ENCODE data around the gene HMGB1.
"Not testable (repeated sequence)": the region's sequence is repeated elsewhere in the genome, so short reads cannot be mapped to it uniquely, and the experiment has no call there.

HMGB1 gene

DNA sequence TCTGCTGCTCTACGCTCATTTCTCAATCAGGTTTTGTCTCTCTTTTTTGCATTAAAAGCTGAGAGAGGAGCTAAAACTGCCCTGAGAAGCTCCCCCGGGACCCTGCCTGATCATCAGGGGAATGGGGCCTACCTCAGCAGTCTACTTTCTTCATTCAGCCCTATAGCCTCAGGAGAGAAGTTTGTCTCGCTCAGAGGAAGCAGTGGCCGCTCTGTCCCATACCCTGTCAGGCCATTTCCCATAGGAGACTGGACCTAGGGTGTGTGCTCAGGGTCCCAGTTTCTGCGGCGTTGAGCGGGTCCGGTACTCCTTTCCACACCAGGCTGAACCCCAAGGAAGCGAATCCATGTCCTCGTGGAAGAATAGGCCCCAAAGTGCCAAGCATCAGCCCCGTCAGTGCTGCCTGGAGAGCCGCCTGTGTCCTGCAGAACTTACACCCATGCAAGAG, 21.8 kb downstream of the HMGB1 start:
- Histone ChIP-seq H3K36me3 (ENCODE audit: control insufficient read depth, low read depth, low read length) (no peaks in the 10 kb centered on the region), H3K27me3 (ENCODE audit: control insufficient read depth, insufficient read depth, low read length) (no peaks in the 10 kb centered on the region), H3K27ac (ENCODE audit: low read length) (no peak overlapping the region), H3K4me1 (ENCODE audit: control insufficient read depth, low read depth, low read length) (peaks cover 13% of the 10 kb centered on the region), H3K4me3 (ENCODE audit: low read length) (no peak overlapping the region), H3K9me3 (ENCODE audit: control insufficient read depth, low read depth, low read length) (no peaks in the 10 kb centered on the region), H3K9ac (ENCODE audit: low read length) (no peak overlapping the region)

DNA sequence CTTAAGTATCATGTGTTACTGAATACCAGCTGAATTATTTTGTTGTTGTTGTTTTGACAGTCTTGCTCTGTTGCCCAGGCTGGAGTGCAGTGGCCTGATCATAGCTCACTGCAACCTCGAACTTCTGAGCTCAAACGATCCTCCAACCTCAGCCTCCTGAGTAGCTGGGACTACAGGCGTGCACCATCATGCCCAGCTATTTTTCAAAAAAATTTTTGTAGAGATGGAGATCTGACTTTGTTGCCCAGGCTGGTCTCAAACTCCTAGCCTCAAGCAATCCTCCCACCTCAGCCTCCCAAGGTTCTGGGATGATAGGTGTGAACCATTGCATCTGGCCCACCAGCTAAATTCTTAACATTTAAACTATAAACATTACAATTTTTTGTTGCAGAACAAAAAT, 22.2 kb downstream of the HMGB1 start:
- H3K9me3 ChIP-seq (ENCODE audit: control insufficient read depth, low read depth, low read length); H3K36me3 ChIP-seq (ENCODE audit: control insufficient read depth, low read depth, low read length); H3K4me3 ChIP-seq (ENCODE audit: low read length); H3K27ac ChIP-seq (ENCODE audit: low read length); H3K27me3 ChIP-seq (ENCODE audit: control insufficient read depth, insufficient read depth, low read length); H3K9ac ChIP-seq (ENCODE audit: low read length): not testable (repeated sequence)
- H3K4me1 ChIP-seq (ENCODE audit: control insufficient read depth, low read depth, low read length), result peaks cover 13% of the 10 kb centered on the region

DNA sequence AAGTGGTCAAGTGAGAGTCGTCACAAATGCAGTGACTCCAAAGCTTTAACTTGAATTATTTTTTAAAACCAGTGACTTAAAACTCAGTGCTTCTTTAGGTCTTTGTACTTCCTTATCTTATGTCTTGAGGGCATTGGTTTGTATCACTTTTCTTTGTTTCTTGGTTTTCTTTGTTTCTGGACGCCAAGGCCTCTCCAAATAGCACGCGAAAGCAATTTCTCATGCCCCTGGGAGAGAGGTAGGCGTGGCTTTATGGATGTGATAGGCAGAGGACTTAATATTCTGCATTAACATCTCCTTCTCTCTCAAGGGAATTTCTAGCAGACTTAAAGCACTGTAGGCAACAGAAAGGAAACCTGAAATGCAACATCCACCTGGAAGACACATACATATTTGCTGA, 22.8 kb downstream of the HMGB1 start:
- H3K9ac ChIP-seq (ENCODE audit: low read length), result no peak overlapping the region
- no peak overlapping the region for H3K27ac ChIP-seq (ENCODE audit: low read length)
- no peaks in the 10 kb centered on the region for H3K36me3 ChIP-seq (ENCODE audit: control insufficient read depth, low read depth, low read length)
- H3K4me1 ChIP-seq (ENCODE audit: control insufficient read depth, low read depth, low read length), result peaks cover 13% of the 10 kb centered on the region
- H3K27me3 ChIP-seq (ENCODE audit: control insufficient read depth, insufficient read depth, low read length), result no peaks in the 10 kb centered on the region
- H3K9me3 ChIP-seq (ENCODE audit: control insufficient read depth, low read depth, low read length), result no peaks in the 10 kb centered on the region
- H3K4me3 ChIP-seq (ENCODE audit: low read length), result no peak overlapping the region

GRCh38 chr13:30440910-30441703, 24.6 kb downstream of the HMGB1 start:
- peaks cover 8% of the 10 kb centered on the region for H3K4me1 ChIP-seq (ENCODE audit: control insufficient read depth, low read depth, low read length)
- no peaks in the 10 kb centered on the region for H3K27me3 ChIP-seq (ENCODE audit: control insufficient read depth, insufficient read depth, low read length)
- H3K36me3 ChIP-seq (ENCODE audit: control insufficient read depth, low read depth, low read length), result no peaks in the 10 kb centered on the region
- H3K27ac ChIP-seq (ENCODE audit: low read length), result no peak overlapping the region
- H3K4me3 ChIP-seq (ENCODE audit: low read length), result no peak overlapping the region
- no peak overlapping the region for H3K9ac ChIP-seq (ENCODE audit: low read length)
- H3K9me3 ChIP-seq (ENCODE audit: control insufficient read depth, low read depth, low read length), result no peaks in the 10 kb centered on the region

DNA sequence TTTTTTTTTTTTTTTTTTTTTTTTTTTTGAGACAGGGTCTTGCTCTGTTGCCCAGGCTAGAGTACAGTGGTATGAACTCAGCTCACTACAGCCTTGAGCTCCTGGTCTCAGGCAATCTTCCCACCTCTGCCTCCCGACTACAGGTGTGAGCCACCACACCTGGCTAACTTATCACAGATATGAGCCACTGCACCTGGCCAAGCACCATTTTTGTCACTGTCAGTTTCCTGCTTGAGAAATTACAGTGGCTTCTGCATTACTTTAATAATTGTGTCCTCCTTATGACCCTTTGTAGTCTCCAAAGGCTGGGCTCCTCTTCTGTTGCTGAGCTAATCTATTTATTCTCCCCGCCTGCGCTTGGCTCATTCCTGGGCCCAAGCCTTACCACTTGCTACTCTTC, 27.4 kb downstream of the HMGB1 start:
- Histone ChIP-seq H3K27me3 (ENCODE audit: control insufficient read depth, insufficient read depth, low read length) (no peaks in the 10 kb centered on the region), H3K9ac (ENCODE audit: low read length) (no peak overlapping the region), H3K9me3 (ENCODE audit: control insufficient read depth, low read depth, low read length) (no peaks in the 10 kb centered on the region), H3K4me3 (ENCODE audit: low read length) (no peak overlapping the region), H3K27ac (ENCODE audit: low read length) (no peak overlapping the region), H3K4me1 (ENCODE audit: control insufficient read depth, low read depth, low read length) (no peaks in the 10 kb centered on the region), H3K36me3 (ENCODE audit: control insufficient read depth, low read depth, low read length) (no peaks in the 10 kb centered on the region)

- H3K4me1 ChIP-seq (ENCODE audit: control insufficient read depth, low read depth, low read length), result no peaks in the 10 kb centered on the region
Observed at GRCh38 chr13:30437177-30437576, 28.6 kb downstream of the HMGB1 start.

DNA sequence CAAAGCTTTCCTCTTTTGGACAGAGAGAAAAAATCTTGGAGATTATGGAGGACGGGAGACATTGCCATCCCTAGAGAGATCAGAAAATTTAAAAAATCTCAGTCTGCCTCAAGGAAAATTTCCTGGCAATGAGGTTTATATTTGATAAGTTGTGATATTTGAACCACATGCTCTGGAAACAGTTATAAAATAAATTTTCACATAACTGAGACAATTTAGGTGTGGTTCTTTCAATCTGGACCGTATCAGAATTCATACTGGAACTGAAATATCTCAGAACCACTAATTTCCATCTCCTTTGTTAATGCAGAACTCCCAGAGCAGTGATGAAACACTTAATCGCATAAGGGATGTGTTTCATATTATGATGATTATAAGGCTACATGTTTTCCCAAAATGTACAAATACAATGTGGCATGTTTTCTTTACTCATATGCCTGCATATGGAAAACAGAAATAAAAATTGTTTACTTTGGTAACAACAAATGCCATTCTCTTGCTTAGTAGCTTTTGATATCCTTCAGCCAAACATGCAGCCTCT, 29.8 kb downstream of the HMGB1 start:
- no peaks in the 10 kb centered on the region for H3K4me1 ChIP-seq (ENCODE audit: control insufficient read depth, low read depth, low read length)
- no peak overlapping the region for H3K4me3 ChIP-seq (ENCODE audit: low read length)
- H3K9ac ChIP-seq (ENCODE audit: low read length), result no peak overlapping the region
- H3K27me3 ChIP-seq (ENCODE audit: control insufficient read depth, insufficient read depth, low read length), result no peaks in the 10 kb centered on the region
- no peak overlapping the region for H3K27ac ChIP-seq (ENCODE audit: low read length)
- H3K9me3 ChIP-seq (ENCODE audit: control insufficient read depth, low read depth, low read length), result no peaks in the 10 kb centered on the region
- no peaks in the 10 kb centered on the region for H3K36me3 ChIP-seq (ENCODE audit: control insufficient read depth, low read depth, low read length)

More at GRCh38 chr13:30437177-30437576, 28.6 kb downstream of the HMGB1 start:
- H3K9ac ChIP-seq (ENCODE audit: low read length), result no peak overlapping the region
- no peaks in the 10 kb centered on the region for H3K27me3 ChIP-seq (ENCODE audit: control insufficient read depth, insufficient read depth, low read length)
- no peak overlapping the region for H3K27ac ChIP-seq (ENCODE audit: low read length)
- no peak overlapping the region for H3K4me3 ChIP-seq (ENCODE audit: low read length)
- H3K36me3 ChIP-seq (ENCODE audit: control insufficient read depth, low read depth, low read length), result no peaks in the 10 kb centered on the region
- H3K9me3 ChIP-seq (ENCODE audit: control insufficient read depth, low read depth, low read length), result no peaks in the 10 kb centered on the region

- Histone ChIP-seq H3K9ac (ENCODE audit: low read length) (no peak overlapping the region), H3K4me1 (ENCODE audit: control insufficient read depth, low read depth, low read length) (no peaks in the 10 kb centered on the region), H3K9me3 (ENCODE audit: control insufficient read depth, low read depth, low read length) (no peaks in the 10 kb centered on the region), H3K27ac (ENCODE audit: low read length) (no peak overlapping the region), H3K4me3 (ENCODE audit: low read length) (no peak overlapping the region), H3K27me3 (ENCODE audit: control insufficient read depth, insufficient read depth, low read length) (no peaks in the 10 kb centered on the region), H3K36me3 (ENCODE audit: control insufficient read depth, low read depth, low read length) (no peaks in the 10 kb centered on the region)
Observed at GRCh38 chr13:30431269-30431940, 34.3 kb downstream of the HMGB1 start.

DNA sequence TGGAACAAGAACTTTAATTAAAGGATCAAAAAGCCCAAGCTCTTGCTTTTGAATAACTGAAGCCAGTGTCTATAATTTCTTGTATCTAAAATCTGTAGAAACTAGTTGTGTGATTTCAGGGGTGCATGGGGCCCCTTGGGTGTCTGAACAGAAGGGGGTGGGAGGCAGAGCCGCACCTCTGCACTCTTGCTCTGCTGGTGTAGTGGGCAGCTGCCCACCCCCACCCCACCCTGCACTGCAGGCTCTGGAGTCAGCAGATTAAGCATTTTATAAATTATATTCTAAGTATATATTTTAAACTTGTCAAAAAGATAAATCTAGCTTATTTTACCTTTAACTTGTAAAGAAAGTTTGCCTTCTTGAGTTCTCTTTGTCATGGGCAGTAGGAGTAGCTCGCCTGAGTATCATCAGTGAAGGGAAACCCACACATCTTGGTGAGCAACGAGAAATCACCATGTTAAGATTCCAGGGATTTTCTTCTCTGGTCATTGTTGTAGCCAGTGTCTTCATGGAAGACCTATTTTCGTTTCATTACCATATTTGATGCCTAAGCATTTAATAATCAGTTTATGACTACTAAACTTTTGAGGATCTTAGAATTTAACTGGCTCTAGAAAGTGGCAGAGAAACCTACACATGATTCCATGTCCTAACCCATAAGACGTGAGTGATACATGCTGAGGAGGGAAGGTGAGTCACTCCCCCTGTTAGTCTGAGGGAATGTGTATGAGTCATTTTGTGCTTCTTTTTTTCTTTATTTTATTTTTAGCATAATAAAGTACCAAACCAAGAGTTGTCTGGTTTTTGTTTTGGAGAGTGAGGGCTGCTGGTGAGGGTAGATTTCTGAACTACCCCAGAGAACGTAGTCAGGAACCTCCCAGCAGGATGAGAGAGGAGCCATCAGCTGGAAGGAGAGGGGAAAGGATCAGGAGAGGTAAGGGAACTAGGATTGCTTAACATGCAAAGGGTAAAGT, 35.7 kb downstream of the HMGB1 start:
- no peaks in the 10 kb centered on the region for H3K9me3 ChIP-seq (ENCODE audit: control insufficient read depth, low read depth, low read length)
- no peak overlapping the region for H3K9ac ChIP-seq (ENCODE audit: low read length)
- H3K4me3 ChIP-seq (ENCODE audit: low read length), result no peak overlapping the region
- H3K36me3 ChIP-seq (ENCODE audit: control insufficient read depth, low read depth, low read length), result no peaks in the 10 kb centered on the region
- H3K4me1 ChIP-seq (ENCODE audit: control insufficient read depth, low read depth, low read length), result no peaks in the 10 kb centered on the region
- H3K27me3 ChIP-seq (ENCODE audit: control insufficient read depth, insufficient read depth, low read length), result no peaks in the 10 kb centered on the region
- H3K27ac ChIP-seq (ENCODE audit: low read length), result no peak overlapping the region

DNA sequence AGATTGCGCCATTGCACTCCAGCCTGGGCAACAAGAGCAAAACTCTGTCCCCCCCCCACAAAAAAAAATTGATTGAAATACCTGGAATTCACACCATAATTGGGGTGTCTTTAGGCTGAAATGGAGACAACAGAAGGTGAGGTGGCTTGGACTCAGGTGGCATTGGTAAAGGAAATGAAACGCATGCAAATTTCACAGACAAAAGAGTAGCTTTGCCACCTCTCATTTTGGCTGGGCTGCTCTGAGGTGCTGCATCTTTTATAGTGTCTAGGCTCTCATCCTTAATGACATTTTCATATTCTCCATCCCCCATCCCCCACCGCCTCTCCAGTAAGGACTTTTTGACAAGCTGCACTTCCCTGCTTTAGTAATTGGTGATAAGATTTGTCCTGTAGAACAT, 36.5 kb downstream of the HMGB1 start:
- Histone ChIP-seq H3K4me1 (ENCODE audit: control insufficient read depth, low read depth, low read length) (no peaks in the 10 kb centered on the region), H3K4me3 (ENCODE audit: low read length) (no peak overlapping the region), H3K27me3 (ENCODE audit: control insufficient read depth, insufficient read depth, low read length) (no peaks in the 10 kb centered on the region), H3K27ac (ENCODE audit: low read length) (no peak overlapping the region), H3K9me3 (ENCODE audit: control insufficient read depth, low read depth, low read length) (no peaks in the 10 kb centered on the region), H3K36me3 (ENCODE audit: control insufficient read depth, low read depth, low read length) (no peaks in the 10 kb centered on the region), H3K9ac (ENCODE audit: low read length) (no peak overlapping the region)

GRCh38 chr13:30423891-30424290, 41.8 kb downstream of the HMGB1 start:
- Histone ChIP-seq H3K36me3 (ENCODE audit: control insufficient read depth, low read depth, low read length) (no peaks in the 10 kb centered on the region), H3K4me3 (ENCODE audit: low read length) (no peak overlapping the region), H3K9ac (ENCODE audit: low read length) (no peak overlapping the region), H3K9me3 (ENCODE audit: control insufficient read depth, low read depth, low read length) (no peaks in the 10 kb centered on the region), H3K4me1 (ENCODE audit: control insufficient read depth, low read depth, low read length) (peaks cover 10% of the 10 kb centered on the region), H3K27me3 (ENCODE audit: control insufficient read depth, insufficient read depth, low read length) (peaks cover 9% of the 10 kb centered on the region), H3K27ac (ENCODE audit: low read length) (no peak overlapping the region)

All from iPS-18a (cell line).